C4-2B (cell line): ENCODE data around the gene CRYAB.

Experiments
- H3K27ac ChIP-seq: fragments of 450-650 bp; 2 replicates; pipeline ENCODE4 v1.5.1; 2017
- CTCF ChIP-seq: fragments of 450-650 bp; conservative IDR thresholded peaks from 2 replicates; pipeline ENCODE4 v1.5.1; 2017; ENCODE audit warnings: mild to moderate bottlenecking
- ZFX ChIP-seq: fragments of 450-650 bp; IDR thresholded peaks from 2 replicates; pipeline ENCODE4 v1.6.1; 2017

CRYAB gene

GRCh38 chr11:111932611-111932950 lies 21.0 kb upstream of the CRYAB start:
- no peak overlapping the region for H3K27ac ChIP-seq
- TF ChIP-seq CTCF (no peak), ZFX (no peak)

- H3K27ac ChIP-seq: no peak overlapping the region
- TF ChIP-seq CTCF: no peak
These were observed 18.9 kb upstream of the CRYAB start for GRCh38 chr11:111930472-111930871.

- H3K27ac ChIP-seq: peak overlapping the region; percentile 73
These were observed 15.2 kb upstream of the CRYAB start for GRCh38 chr11:111926505-111927391.

DNA sequence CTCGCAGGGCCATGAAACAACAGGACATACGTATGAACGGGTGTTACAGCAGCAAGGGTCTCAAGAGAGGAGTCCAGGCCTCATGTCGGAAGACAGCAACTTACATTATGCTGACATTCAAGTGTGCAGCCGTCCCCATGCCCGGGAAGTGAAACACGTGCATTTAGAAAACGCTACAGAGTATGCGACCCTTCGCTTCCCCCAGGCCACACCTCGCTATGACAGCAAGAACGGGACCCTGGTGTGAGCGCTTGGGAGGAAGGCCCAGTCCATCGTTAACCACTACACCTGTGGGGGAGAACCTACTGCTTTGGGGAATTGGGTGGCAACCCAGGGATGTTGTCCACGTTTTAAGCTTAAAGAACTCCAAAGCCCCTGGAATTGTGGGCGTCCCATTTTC lies 14.4 kb upstream of the CRYAB start:
- TF ChIP-seq CTCF: no peak
- TF ChIP-seq ZFX: no peak
- peak overlapping the region; percentile 73 for H3K27ac ChIP-seq

More at GRCh38 chr11:111926505-111927391, 15.2 kb upstream of the CRYAB start:
- no peak for TF ChIP-seq ZFX
- no peak; the same call in 1 of the 2 replicates for TF ChIP-seq CTCF

DNA sequence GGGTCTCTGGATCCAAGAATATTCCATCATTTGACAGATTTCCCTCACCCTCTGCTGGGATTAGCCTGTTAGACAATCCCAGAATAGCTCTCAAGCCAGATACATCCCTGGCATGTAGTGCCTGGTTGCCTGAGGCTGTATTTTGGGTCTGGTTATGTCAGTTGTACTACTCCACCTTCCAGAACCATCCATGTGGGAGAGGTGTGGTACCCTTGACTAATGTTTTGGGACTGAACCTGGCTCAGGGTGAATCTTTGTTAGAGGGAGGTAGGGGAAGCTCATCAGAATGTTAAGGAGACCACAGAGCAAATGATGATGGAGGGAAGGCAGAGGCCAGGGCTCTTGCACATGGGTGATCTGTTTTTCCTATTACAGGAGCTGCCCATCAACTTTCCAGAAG lies 12.4 kb upstream of the CRYAB start:
- TF ChIP-seq ZFX: no peak
- no peak for TF ChIP-seq CTCF
- no peak overlapping the region for H3K27ac ChIP-seq

DNA sequence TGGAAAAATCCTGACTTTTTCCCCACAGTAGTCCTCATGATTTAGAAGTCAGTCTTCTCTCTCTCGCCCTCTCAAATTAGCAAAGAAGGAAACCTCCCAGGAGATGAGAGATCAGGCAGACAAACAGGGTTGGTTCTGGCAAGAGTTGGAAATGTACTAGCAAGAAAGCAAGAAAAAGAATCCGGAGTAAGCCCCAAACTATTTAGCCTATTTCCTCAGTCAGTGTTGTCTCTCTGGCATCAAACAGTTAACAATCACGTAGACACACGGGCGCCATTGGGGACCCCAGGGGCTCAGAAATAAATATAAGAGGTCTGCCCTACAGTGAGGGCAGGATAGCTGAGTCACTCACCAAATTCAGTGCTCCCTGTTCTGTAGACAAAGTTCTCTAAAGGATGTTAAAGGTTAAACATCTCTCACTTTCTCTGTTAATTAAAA lies 11.8 kb upstream of the CRYAB start:
- H3K27ac ChIP-seq: no peak overlapping the region
- no peak for TF ChIP-seq CTCF
- no peak for TF ChIP-seq ZFX

DNA sequence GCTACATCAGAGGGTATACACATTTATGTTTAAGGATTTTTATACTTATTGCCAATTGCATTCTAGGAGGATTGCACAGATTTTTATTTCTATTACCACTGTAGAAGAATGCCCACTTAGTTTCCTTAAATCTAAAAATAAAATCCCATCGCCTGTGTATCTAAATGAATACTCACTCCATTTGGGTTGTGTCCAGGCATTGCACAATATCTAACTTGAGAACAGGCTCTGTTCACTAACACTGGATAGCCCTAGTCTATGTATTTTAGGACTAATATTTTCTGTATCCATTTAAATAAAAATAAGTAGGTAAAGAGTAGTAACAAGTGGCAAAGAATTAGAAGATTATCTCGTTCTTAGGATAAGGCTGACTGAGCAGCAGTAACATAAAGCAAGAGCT lies 11.2 kb upstream of the CRYAB start:
- TF ChIP-seq CTCF: no peak
- TF ChIP-seq ZFX: no peak
- H3K27ac ChIP-seq: no peak overlapping the region
